PC-3 (cell line): ENCODE data around the gene SRRM2.

Source experiments
- EZH2 ChIP-seq: fragments of 300-600 bp; sonication (generic); IDR thresholded peaks from one replicate; pipeline ENCODE4 v1.6.1; 2017; ENCODE audit warnings: antibody characterized with exemption, mild to moderate bottlenecking, low read length; ENCODE audit not compliant: unreplicated experiment
- EZH2phosphoT487 ChIP-seq: fragments of 300-600 bp; sonication (generic); IDR thresholded peaks from 2 replicates; pipeline ENCODE4 v1.6.1; 2018; ENCODE audit warnings: mild to moderate bottlenecking, antibody characterized with exemption, low read length, borderline replicate concordance
- TF ChIP-seq, protein P1 (sequence below): fragments of 300-600 bp; sonication (generic); conservative IDR thresholded peaks from 2 replicates; pipeline ENCODE4 v1.5.1; 2017; ENCODE audit warnings: antibody characterized with exemption, low read depth, mild to moderate bottlenecking, low read length

DNA sequence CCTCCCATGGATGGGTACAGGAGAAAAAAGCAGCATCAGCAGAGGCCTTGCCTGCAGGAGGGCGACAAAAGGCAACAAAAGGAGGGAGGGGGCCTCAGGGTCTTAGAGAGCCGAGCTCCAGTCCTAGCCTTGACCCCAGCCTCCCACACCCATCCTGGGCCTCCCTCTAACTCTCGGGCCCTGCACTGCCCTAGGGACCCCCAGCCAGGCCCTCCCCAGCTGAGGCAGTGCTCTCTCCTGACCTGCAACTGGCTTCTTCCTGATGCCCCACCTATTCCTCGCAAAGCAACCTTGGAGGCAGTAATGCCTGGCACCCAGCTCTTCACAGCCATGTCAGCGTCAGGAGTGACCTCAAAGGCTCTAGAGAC, 15.2 kb upstream of the SRRM2 start:
- TF ChIP-seq, protein P1, sequence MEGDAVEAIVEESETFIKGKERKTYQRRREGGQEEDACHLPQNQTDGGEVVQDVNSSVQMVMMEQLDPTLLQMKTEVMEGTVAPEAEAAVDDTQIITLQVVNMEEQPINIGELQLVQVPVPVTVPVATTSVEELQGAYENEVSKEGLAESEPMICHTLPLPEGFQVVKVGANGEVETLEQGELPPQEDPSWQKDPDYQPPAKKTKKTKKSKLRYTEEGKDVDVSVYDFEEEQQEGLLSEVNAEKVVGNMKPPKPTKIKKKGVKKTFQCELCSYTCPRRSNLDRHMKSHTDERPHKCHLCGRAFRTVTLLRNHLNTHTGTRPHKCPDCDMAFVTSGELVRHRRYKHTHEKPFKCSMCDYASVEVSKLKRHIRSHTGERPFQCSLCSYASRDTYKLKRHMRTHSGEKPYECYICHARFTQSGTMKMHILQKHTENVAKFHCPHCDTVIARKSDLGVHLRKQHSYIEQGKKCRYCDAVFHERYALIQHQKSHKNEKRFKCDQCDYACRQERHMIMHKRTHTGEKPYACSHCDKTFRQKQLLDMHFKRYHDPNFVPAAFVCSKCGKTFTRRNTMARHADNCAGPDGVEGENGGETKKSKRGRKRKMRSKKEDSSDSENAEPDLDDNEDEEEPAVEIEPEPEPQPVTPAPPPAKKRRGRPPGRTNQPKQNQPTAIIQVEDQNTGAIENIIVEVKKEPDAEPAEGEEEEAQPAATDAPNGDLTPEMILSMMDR = no peak
- TF ChIP-seq EZH2 = no peak
- TF ChIP-seq EZH2phosphoT487 = no peak
